Measurements from ENCODE around the gene SRP68.

Gene SRP68

GRCh38 chr17:76007850-76008165, 64.5 kb downstream of the SRP68 start:
- TF ChIP-seq ZNF70 (CRISPR knock-in tag; IDR thresholded peaks at IDR 0.05), result no peak
- no peak for TF ChIP-seq GLIS3 (CRISPR knock-in tag; IDR thresholded peaks at IDR 0.05)
- no peak for TF ChIP-seq ZNF8 (CRISPR knock-in tag; IDR thresholded peaks at IDR 0.05)
- TF ChIP-seq BACH2 (CRISPR knock-in tag; IDR thresholded peaks at IDR 0.05; ENCODE audit: borderline replicate concordance), result no peak
- TF ChIP-seq ZFP3 (CRISPR knock-in tag; IDR thresholded peaks at IDR 0.05), result no peak
- TF ChIP-seq PATZ1 (CRISPR knock-in tag; IDR thresholded peaks at IDR 0.05; ENCODE audit: borderline replicate concordance), result no peak
- ATAC-seq, result no peak

- TF ChIP-seq PATZ1 (CRISPR knock-in tag; IDR thresholded peaks at IDR 0.05; ENCODE audit: borderline replicate concordance), result no peak
- TF ChIP-seq ZFP3 (CRISPR knock-in tag; IDR thresholded peaks at IDR 0.05), result no peak
- no peak for TF ChIP-seq TOX (CRISPR knock-in tag; IDR thresholded peaks at IDR 0.05; ENCODE audit: borderline replicate concordance)
- no peak for TF ChIP-seq ESRRG (CRISPR knock-in tag; IDR thresholded peaks at IDR 0.05)
- no peak for TF ChIP-seq BACH2 (CRISPR knock-in tag; IDR thresholded peaks at IDR 0.05; ENCODE audit: borderline replicate concordance)
- no peak for TF ChIP-seq CSRNP3 (CRISPR knock-in tag; IDR thresholded peaks at IDR 0.05)
- TF ChIP-seq CREB5 (CRISPR knock-in tag; IDR thresholded peaks at IDR 0.05; ENCODE audit: low read depth), result no peak
- TF ChIP-seq RARB (CRISPR knock-in tag; IDR thresholded peaks at IDR 0.05), result no peak
- no peak for TF ChIP-seq ARNTL (CRISPR knock-in tag; IDR thresholded peaks at IDR 0.05; ENCODE audit: borderline replicate concordance, low read depth)
- no peak for TF ChIP-seq ZC3H10 (CRISPR knock-in tag; IDR thresholded peaks at IDR 0.05)
- no peak for TF ChIP-seq ZFP30 (CRISPR knock-in tag; IDR thresholded peaks at IDR 0.05)
- no peak for TF ChIP-seq PPARA (CRISPR knock-in tag; IDR thresholded peaks at IDR 0.05; ENCODE audit: borderline replicate concordance)
- TF ChIP-seq CSDC2 (CRISPR knock-in tag; IDR thresholded peaks at IDR 0.05), result no peak
- TF ChIP-seq SNAI2 (CRISPR knock-in tag; IDR thresholded peaks at IDR 0.05), result no peak
- no peak for TF ChIP-seq OSR1 (CRISPR knock-in tag; IDR thresholded peaks at IDR 0.05)
- no peak for TF ChIP-seq ISL1 (CRISPR knock-in tag; IDR thresholded peaks at IDR 0.05)
- TF ChIP-seq TSHZ2 (CRISPR knock-in tag; IDR thresholded peaks at IDR 0.05), result no peak
- no peak for TF ChIP-seq GLIS3 (CRISPR knock-in tag; IDR thresholded peaks at IDR 0.05)
- TF ChIP-seq ZNF565 (CRISPR knock-in tag; conservative IDR thresholded peaks at IDR 0.05; ENCODE audit: low read depth), result no peak
- no peak for ATAC-seq
These were observed 65.0 kb downstream of the SRP68 start for GRCh38 chr17:76007131-76007849.
